MM.1S (cell line): Measurements from ENCODE around the gene DDX20.

Source experiments
- DNase-seq: peaks from one replicate; pipeline ENCODE4 v3.0.0-alpha.2; 2015
- H2AFZ ChIP-seq: fragments of 300-600 bp; sonication (generic); 2 replicates; pipeline ENCODE4 v1.6.0; 2016; ENCODE audit warnings: antibody characterized with exemption, low read length
- H3F3A ChIP-seq: fragments of 300-600 bp; sonication (generic); 2 replicates; pipeline ENCODE4 v1.6.1; 2016; ENCODE audit warnings: mild to moderate bottlenecking, antibody characterized with exemption, low read length, moderate library complexity, mixed read lengths; ENCODE audit not compliant: insufficient read depth
- H3K27ac ChIP-seq: fragments of 300-600 bp; sonication (generic); 2 replicates; pipeline ENCODE4 v1.5.1; 2016; ENCODE audit warnings: mild to moderate bottlenecking, low read length
- H3K27me3 ChIP-seq: fragments of 300-600 bp; sonication (generic); replicated peaks from 2 replicates; pipeline ENCODE4 v1.6.0; 2016; ENCODE audit warnings: low read length; ENCODE audit not compliant: insufficient read depth
- H3K36me3 ChIP-seq: fragments of 300-600 bp; sonication (generic); replicated peaks from 2 replicates; pipeline ENCODE4 v1.6.1; 2016; ENCODE audit warnings: mild to moderate bottlenecking, low read length, mixed read lengths; ENCODE audit not compliant: insufficient read depth
- H3K4me1 ChIP-seq: fragments of 300-600 bp; sonication (generic); 2 replicates; pipeline ENCODE4 v1.6.1; 2016; ENCODE audit warnings: low read length, mixed read lengths
- H3K4me2 ChIP-seq: fragments of 300-600 bp; sonication (generic); 2 replicates; pipeline ENCODE4 v1.6.0; 2016; ENCODE audit warnings: low read depth, low read length
- H3K4me3 ChIP-seq: fragments of 300-600 bp; sonication (generic); 2 replicates; pipeline ENCODE4 v1.5.1; 2016; ENCODE audit warnings: low read length, mixed read lengths
- H3K79me2 ChIP-seq: fragments of 300-600 bp; sonication (generic); 2 replicates; pipeline ENCODE4 v1.6.1; 2016; ENCODE audit warnings: mixed run types, low read length, mixed read lengths
- H3K9ac ChIP-seq: fragments of 300-600 bp; sonication (generic); 2 replicates; pipeline ENCODE4 v1.6.1; 2016; ENCODE audit warnings: low read length, mixed read lengths
- H3K9me2 ChIP-seq: fragments of 300-600 bp; sonication (generic); replicated peaks from 2 replicates; pipeline ENCODE4 v1.6.1; 2016; ENCODE audit warnings: mild to moderate bottlenecking, low read length, mixed read lengths; ENCODE audit not compliant: insufficient read depth
- H3K9me3 ChIP-seq: fragments of 300-600 bp; sonication (generic); replicated peaks from 2 replicates; pipeline ENCODE4 v1.6.1; 2016; ENCODE audit warnings: mild to moderate bottlenecking, low read length, mixed read lengths; ENCODE audit not compliant: insufficient read depth
- H4K20me1 ChIP-seq: fragments of 300-600 bp; sonication (generic); 2 replicates; pipeline ENCODE4 v1.6.1; 2016; ENCODE audit warnings: mild to moderate bottlenecking, low read length, moderate library complexity, mixed read lengths; ENCODE audit not compliant: insufficient read depth
- CTCF ChIP-seq: fragments of 300-600 bp; sonication (generic); IDR thresholded peaks from 2 replicates; pipeline ENCODE4 v1.5.1; 2016; ENCODE audit warnings: antibody characterized with exemption, low read length, mixed read lengths
- EZH2 ChIP-seq: fragments of 300-600 bp; sonication (generic); optimal IDR thresholded peaks from 2 replicates; pipeline ENCODE3; 2017; ENCODE audit warnings: low read depth, mild to moderate bottlenecking, antibody characterized with exemption, low read length, mixed read lengths
- EZH2phosphoT487 ChIP-seq: fragments of 300-600 bp; sonication (generic); IDR thresholded peaks from 2 replicates; pipeline ENCODE4 v1.6.1; 2018; ENCODE audit warnings: antibody characterized with exemption, low read length

The DDX20 gene

GRCh38 chr1:111749628-111750027 lies 6.1 kb upstream of the DDX20 start:
- TF ChIP-seq CTCF (no peak), EZH2 (no peak), EZH2phosphoT487 (no peak)
- Histone ChIP-seq H3K27ac (no peak overlapping the region), H3K9ac (no peak overlapping the region)

DNA sequence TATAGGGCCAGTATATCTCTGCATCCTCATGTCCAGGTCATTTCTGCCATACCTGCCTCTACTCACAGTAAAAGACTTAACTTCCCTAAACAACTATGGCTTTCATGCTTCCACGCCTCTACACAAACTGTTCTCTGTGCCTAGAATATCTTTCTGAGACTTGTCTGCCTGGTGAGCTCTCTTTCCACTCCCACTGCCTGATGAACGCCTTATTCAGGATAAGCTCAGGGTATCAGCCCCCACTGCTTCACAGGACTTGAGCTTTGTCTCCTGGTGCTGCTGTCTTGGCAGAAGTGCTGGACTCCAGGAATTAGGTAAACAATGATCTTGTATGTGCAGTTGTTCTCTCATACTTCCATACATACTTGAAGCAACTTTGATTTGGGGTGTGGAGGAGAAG lies 4.8 kb upstream of the DDX20 start:
- TF ChIP-seq EZH2 (no peak), CTCF (no peak), EZH2phosphoT487 (no peak)
- no peaks in the 10 kb centered on the region for H3F3A ChIP-seq
- no peak overlapping the region for H3K4me2 ChIP-seq
- DNase-seq: no peak
- no peaks in the 10 kb centered on the region for H3K9me2 ChIP-seq
- H4K20me1 ChIP-seq: no peaks in the 10 kb centered on the region
- no peak overlapping the region for H3K4me3 ChIP-seq
- H3K4me1 ChIP-seq: peaks cover 8% of the 10 kb centered on the region; the same call in 1 of the 2 replicates
- no peaks in the 10 kb centered on the region for H3K9me3 ChIP-seq
- H3K27me3 ChIP-seq: no peaks in the 10 kb centered on the region
- H3K36me3 ChIP-seq: no peaks in the 10 kb centered on the region
- H2AFZ ChIP-seq: no peak overlapping the region
- H3K79me2 ChIP-seq: peaks cover under 1% of the 10 kb centered on the region; the same call in 1 of the 2 replicates
- H3K9ac ChIP-seq: no peak overlapping the region
- no peak overlapping the region for H3K27ac ChIP-seq

More at GRCh38 chr1:111749628-111750027, 6.1 kb upstream of the DDX20 start:
- Histone ChIP-seq H3K4me2 (no peak overlapping the region), H3K27me3 (no peaks in the 10 kb centered on the region), H3K9me2 (no peaks in the 10 kb centered on the region), H3F3A (no peaks in the 10 kb centered on the region), H3K4me1 (peaks cover 8% of the 10 kb centered on the region; the same call in 1 of the 2 replicates), H2AFZ (no peak overlapping the region), H3K9me3 (no peaks in the 10 kb centered on the region), H3K4me3 (no peak overlapping the region), H3K36me3 (no peaks in the 10 kb centered on the region), H4K20me1 (no peaks in the 10 kb centered on the region), H3K79me2 (no peaks in the 10 kb centered on the region)
- no peak for DNase-seq

- Histone ChIP-seq H3K9me3 (no peaks in the 10 kb centered on the region), H3K27ac (no peak overlapping the region), H2AFZ (peak overlapping the region; percentile 61; the same call in 1 of the 2 replicates), H3K79me2 (peaks cover 12% of the 10 kb centered on the region), H3K36me3 (no peaks in the 10 kb centered on the region), H3K4me1 (peaks cover 8% of the 10 kb centered on the region; the same call in 1 of the 2 replicates), H3K27me3 (no peaks in the 10 kb centered on the region), H3F3A (no peaks in the 10 kb centered on the region), H3K4me3 (no peak overlapping the region), H3K9me2 (no peaks in the 10 kb centered on the region), H3K4me2 (peak overlapping the region; percentile 21; the same call in 1 of the 2 replicates), H4K20me1 (no peaks in the 10 kb centered on the region), H3K9ac (no peak overlapping the region)
- no peak for TF ChIP-seq EZH2
- no peak for TF ChIP-seq CTCF
- no peak for TF ChIP-seq EZH2phosphoT487
- DNase-seq: no peak
Observed at GRCh38 chr1:111751906-111752575, 3.7 kb upstream of the DDX20 start.
